ENCODE measurements around the gene NOXO1.

Gene NOXO1

GRCh38 chr16:1984347-1985225, 3.3 kb upstream of the NOXO1 start:
- Histone ChIP-seq H3K27ac (peak overlapping the region; percentile 58), H3K36me3 (replicated peaks) (peaks cover 15% of the 10 kb centered on the region), H3K4me3 (ENCODE audit: low read depth, low read length) (peak overlapping the region; percentile 72), H3K27me3 (replicated peaks) (peaks cover 39% of the 10 kb centered on the region)
- DNase-seq = no peak
- no peak for TF ChIP-seq CTCF (IDR thresholded peaks at IDR 0.05; ENCODE audit: low read depth, low read length, missing control alignments)
- in situ Hi-C loops (cut with HindIII; ENCODE audit: low pct_ligation_motif_present, low sequenced_read_pairs) = no loop called here

DNA sequence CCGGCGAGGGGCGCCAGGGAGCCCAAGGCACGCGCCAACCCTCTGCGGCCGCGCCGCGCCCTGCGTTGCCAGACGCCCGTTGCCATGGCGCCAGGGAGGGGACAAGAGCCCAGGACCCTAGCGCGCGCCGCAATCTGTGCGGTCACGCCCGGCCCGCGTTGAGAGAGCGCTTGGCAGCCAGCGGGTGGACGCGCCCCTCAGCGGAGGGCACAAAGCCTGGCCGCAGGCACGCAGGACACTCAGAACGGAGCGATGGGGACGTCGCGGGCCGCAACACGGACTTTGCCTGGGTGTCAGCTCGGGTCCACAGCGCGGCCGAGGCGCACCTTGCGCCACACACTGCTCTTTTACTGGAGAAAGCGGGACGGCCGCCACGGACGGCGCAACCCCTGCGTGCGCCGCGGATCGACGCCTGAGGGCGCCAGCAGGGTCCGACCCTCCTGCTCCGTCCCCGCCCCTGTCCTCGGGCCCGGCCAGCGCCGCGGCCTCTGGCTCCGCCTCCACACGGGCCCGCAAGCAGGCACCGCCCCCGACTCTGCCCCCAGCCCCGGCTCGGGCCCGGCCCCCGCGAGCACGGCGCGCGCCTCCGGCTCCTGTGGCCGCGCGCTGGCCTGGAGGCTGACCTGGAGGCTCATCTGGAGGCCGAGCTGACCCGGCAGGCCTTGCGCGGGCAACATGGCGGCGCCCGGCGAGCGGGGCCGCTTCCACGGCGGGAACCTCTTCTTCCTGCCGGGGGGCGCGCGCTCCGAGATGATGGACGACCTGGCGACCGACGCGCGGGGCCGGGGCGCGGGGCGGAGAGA, 2.5 kb upstream of the NOXO1 start, which contains the start of gene GFER:
Gene GFER, plus strand, starts transcription at position 650 of the 803 bp plus-strand sequence. Its CDS starts 26 bp downstream, at position 676.
- TF ChIP-seq CTCF (IDR thresholded peaks at IDR 0.05; ENCODE audit: low read depth, low read length, missing control alignments) = peak; percentile 35
- peak; percentile 82 for DNase-seq
- peak within 1 kb of the TSS; percentile 72 for H3K4me3 ChIP-seq (ENCODE audit: low read depth, low read length)
- H3K27me3 ChIP-seq (replicated peaks) = peaks cover 35% of the 10 kb centered on the region
- in situ Hi-C loops (cut with HindIII; ENCODE audit: low pct_ligation_motif_present, low sequenced_read_pairs) = no loop called here
- peaks cover 17% of the 10 kb centered on the region for H3K36me3 ChIP-seq (replicated peaks)
- peak within 1 kb of the TSS; percentile 58 for H3K27ac ChIP-seq

GRCh38 chr16:1982991-1983543, 1.8 kb upstream of the NOXO1 start:
- H3K36me3 ChIP-seq (replicated peaks) = peaks cover 24% of the 10 kb centered on the region
- no peak for DNase-seq
- peak; percentile 36 for TF ChIP-seq CTCF (IDR thresholded peaks at IDR 0.05; ENCODE audit: low read depth, low read length, missing control alignments)
- in situ Hi-C loops (cut with HindIII; ENCODE audit: low pct_ligation_motif_present, low sequenced_read_pairs) = no loop called here
- no peak overlapping the region for H3K27ac ChIP-seq
- peaks cover 34% of the 10 kb centered on the region for H3K27me3 ChIP-seq (replicated peaks)
- peak overlapping the region; percentile 72 for H3K4me3 ChIP-seq (ENCODE audit: low read depth, low read length)

DNA sequence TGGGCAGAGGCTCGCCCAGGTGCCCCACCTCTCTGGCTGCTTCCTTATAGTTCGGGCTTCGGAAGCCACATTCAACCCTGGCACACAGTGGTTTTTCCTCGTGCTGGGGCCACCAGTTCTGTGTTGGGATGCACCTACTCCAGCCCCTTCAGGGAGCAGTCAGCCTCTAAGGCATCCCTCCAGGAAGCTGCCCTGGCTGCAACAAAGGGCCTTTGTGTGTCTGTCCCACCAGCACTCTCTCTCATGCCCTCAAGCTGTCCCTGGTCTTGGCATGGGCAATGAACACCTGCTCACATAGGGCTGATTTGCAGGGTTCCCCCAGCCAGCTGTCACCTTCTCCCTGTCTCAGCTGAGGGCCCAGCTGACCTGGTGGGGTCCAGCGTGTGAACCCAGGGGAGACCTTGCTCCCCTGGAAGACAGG, 754 bp upstream of the NOXO1 start:
- H3K27me3 ChIP-seq (replicated peaks) = peaks cover 34% of the 10 kb centered on the region
- no peak overlapping the region for H3K4me3 ChIP-seq (ENCODE audit: low read depth, low read length)
- no peak for TF ChIP-seq CTCF (IDR thresholded peaks at IDR 0.05; ENCODE audit: low read depth, low read length, missing control alignments)
- H3K36me3 ChIP-seq (replicated peaks) = peaks cover 32% of the 10 kb centered on the region
- H3K27ac ChIP-seq = no peak overlapping the region
- in situ Hi-C loops (cut with HindIII; ENCODE audit: low pct_ligation_motif_present, low sequenced_read_pairs) = no loop called here
- no peak for DNase-seq

- no peak for TF ChIP-seq CTCF (IDR thresholded peaks at IDR 0.05; ENCODE audit: low read depth, low read length, missing control alignments)
- H3K36me3 ChIP-seq (replicated peaks) = peaks cover 33% of the 10 kb centered on the region
- DNase-seq = no peak
- in situ Hi-C loops (cut with HindIII; ENCODE audit: low pct_ligation_motif_present, low sequenced_read_pairs) = no loop called here
- H3K4me3 ChIP-seq (ENCODE audit: low read depth, low read length) = no peak overlapping the region
- H3K27ac ChIP-seq = no peak overlapping the region
- H3K27me3 ChIP-seq (replicated peaks) = peaks cover 34% of the 10 kb centered on the region
Observed at GRCh38 chr16:1980770-1981087, 540 bp downstream of the NOXO1 start.

Measured in brain microvascular endothelial cell (primary cell).